Endothelial cell of umbilical vein (primary cell): ENCODE data around the gene PRAC2. TPM values are rescaled to one million over a fixed set of nuclear protein-coding genes. Genes with fewer than 3 reads are reported as not detected.

Source experiments
- BruUV-seq: library from RNA; stranded (reverse); fragments of 400-500 nt; replicated peaks from 2 replicates; lab custom pipeline; 2021; lab: Mats Ljungman, UMichigan
- CTCF ChIA-PET: fragments of 300-600, 350-600 bp; sonication (Branson Sonifier 250); formaldehyde crosslinking; loops from one replicate; lab custom pipeline; 2021; ENCODE audit warnings: antibody characterized with exemption, inconsistent platforms; lab: Charles Lee
- POLR2A ChIA-PET: fragments of 300-600, 350-600 bp; sonication (Branson Sonifier 250); formaldehyde crosslinking; loops from one replicate; lab custom pipeline; 2021; ENCODE audit warnings: antibody characterized with exemption, inconsistent platforms; lab: Charles Lee
- DNase-seq: peaks from one replicate; pipeline ENCODE4 v3.0.0-alpha.2; 2011; ENCODE audit warnings: low read depth, low spot score
- FAIRE-seq: peaks from 2 replicates; lab custom pipeline; 2011; peaks lifted over from hg19 to GRCh38; lab: Jason Lieb, UNC
- H2AFZ ChIP-seq: 2 replicates; pipeline ENCODE4 v1.6.0; 2012; ENCODE audit warnings: low read depth, low read length, control low read depth, inconsistent platforms
- H3K27ac ChIP-seq: 2 replicates; pipeline ENCODE4 v1.5.1; 2011; ENCODE audit warnings: low read depth, mild to moderate bottlenecking, control low read depth, low read length, moderate library complexity; ENCODE audit not compliant: insufficient read depth
- H3K27me3 ChIP-seq, 2 experiments: 2 replicates each; pipeline versions ENCODE4 v1.6.0 to v1.6.1; 2011; ENCODE audit warnings: low read length in 2 of 2, mixed read lengths in 1 of 2; ENCODE audit not compliant: control insufficient read depth in 2 of 2, insufficient read depth in 2 of 2
- H3K36me3 ChIP-seq, 2 experiments: 2 replicates in 1 of 2; 3 replicates in 1 of 2; pipeline ENCODE4 v1.5.1; 2011; ENCODE audit warnings: low read length in 2 of 2, mild to moderate bottlenecking in 1 of 2, moderate library complexity in 1 of 2; ENCODE audit not compliant: control insufficient read depth in 2 of 2, insufficient read depth in 2 of 2; ENCODE audit errors: extremely low read depth in 1 of 2
- H3K4me1 ChIP-seq: 3 replicates; pipeline ENCODE4 v1.5.1; 2011; ENCODE audit warnings: mild to moderate bottlenecking, low read length; ENCODE audit not compliant: control insufficient read depth, insufficient read depth; ENCODE audit errors: extremely low read depth
- H3K4me2 ChIP-seq: 2 replicates; pipeline ENCODE4 v1.6.1; 2011; ENCODE audit warnings: low read length, control low read depth, mixed read lengths; ENCODE audit not compliant: insufficient read depth
- H3K4me3 ChIP-seq, 3 experiments: fragments of 200-600 bp in 1 of 3; sonication (generic), shearing (Covaris generic) in 1 of 3; replicated peaks in 1 of 3; 2 replicates each; pipeline ENCODE4 v1.5.1; 2011 to 2016; ENCODE audit warnings: control low read depth in 3 of 3, low read length in 3 of 3, mild to moderate bottlenecking in 2 of 3, inconsistent platforms in 1 of 3, low read depth in 1 of 3, moderate library complexity in 1 of 3; ENCODE audit not compliant: insufficient read depth in 1 of 3
- H3K79me2 ChIP-seq: 2 replicates; pipeline ENCODE4 v1.6.0; 2012; ENCODE audit warnings: low read length, inconsistent platforms; ENCODE audit not compliant: control insufficient read depth, insufficient read depth
- H3K9ac ChIP-seq: replicated peaks from 2 replicates; pipeline ENCODE3; 2011; ENCODE audit warnings: low read length, control low read depth; ENCODE audit not compliant: insufficient read depth; ENCODE audit errors: extremely low read depth
- H3K9me1 ChIP-seq: replicated peaks from 3 replicates; pipeline ENCODE4 v1.6.0; 2011; ENCODE audit warnings: mild to moderate bottlenecking, low read length; ENCODE audit not compliant: control insufficient read depth, insufficient read depth; ENCODE audit errors: extremely low read depth
- H3K9me3 ChIP-seq: replicated peaks from 2 replicates; pipeline ENCODE4 v1.5.1; 2012; ENCODE audit warnings: low read length, inconsistent platforms; ENCODE audit not compliant: control insufficient read depth, insufficient read depth
- H4K20me1 ChIP-seq: replicated peaks from 2 replicates; pipeline ENCODE3; 2011; ENCODE audit warnings: mild to moderate bottlenecking, low read length; ENCODE audit not compliant: control insufficient read depth, insufficient read depth; ENCODE audit errors: extremely low read depth
- EZH2 ChIP-seq: IDR thresholded peaks from 2 replicates; pipeline ENCODE4 v1.6.1; 2012; ENCODE audit warnings: borderline replicate concordance, low read depth, mild to moderate bottlenecking, moderate library complexity, low read length, inconsistent platforms; ENCODE audit not compliant: severe bottlenecking
- FOS ChIP-seq: IDR thresholded peaks from 2 replicates; pipeline ENCODE4 v1.6.1; 2011; ENCODE audit warnings: mild to moderate bottlenecking, low read length, moderate library complexity, borderline replicate concordance; ENCODE audit not compliant: insufficient read depth
- GATA2 ChIP-seq: IDR thresholded peaks from 2 replicates; pipeline ENCODE4 v1.7.0; 2011; ENCODE audit warnings: low read depth, mild to moderate bottlenecking, moderate library complexity, mixed read lengths, low read length; ENCODE audit not compliant: insufficient read length, insufficient read depth
- JUN ChIP-seq: IDR thresholded peaks from 2 replicates; pipeline ENCODE4 v1.6.1; 2011; ENCODE audit warnings: borderline replicate concordance, low read depth; ENCODE audit not compliant: insufficient read length, insufficient read depth
- MAX ChIP-seq: IDR thresholded peaks from 2 replicates; pipeline ENCODE4 v1.6.1; 2011; ENCODE audit not compliant: insufficient read depth, insufficient read length
- MYC ChIP-seq: IDR thresholded peaks from one replicate; pipeline ENCODE4 v1.6.1; 2011; ENCODE audit warnings: mild to moderate bottlenecking, low read depth, low read length
- POLR2A ChIP-seq: IDR thresholded peaks from 2 replicates; pipeline ENCODE4 v1.6.1; 2012; ENCODE audit warnings: low read depth, mild to moderate bottlenecking, control low read depth, low read length
- POLR2AphosphoS5 ChIP-seq: IDR thresholded peaks from 2 replicates; pipeline ENCODE4 v1.6.1; 2012; ENCODE audit warnings: low read depth, mild to moderate bottlenecking, control low read depth, low read length, moderate library complexity; ENCODE audit not compliant: insufficient read depth
- dilution Hi-C: fragments of 300-500 bp; cut with MboI; formaldehyde crosslinking; loops from one replicate; pipeline ENCODE4 v1.15.0; 2019; ENCODE audit warnings: low sequenced_read_pairs; ENCODE audit not compliant: extremely low pct_ligation_motif_present
- intact Hi-C: fragments of 100-400 bp; cut with micrococcal nuclease; formaldehyde crosslinking; loops from one replicate; pipeline ENCODE4 v1.10.0; 2022
- polyA plus RNA-seq, 4 experiments: library from polyadenylated mRNA; depleted of rRNA in 3 of 4; stranded (reverse) in 3 of 4; unstranded in 1 of 4; fragments of >200 nt; gene quantifications; 2 replicates each; pipeline versions ENCODE4 v1.2.1 to v1.2.3, GENCODE V29; 2011 to 2012; ENCODE audit warnings: missing spikeins in 1 of 4
- total RNA-seq: library from RNA; stranded (reverse); gene quantifications from 2 replicates; pipeline ENCODE4 v1.2.3, GENCODE V29; 2021
- TF ChIP-seq, protein P1 (sequence below), 2 donors: IDR thresholded peaks; 1 replicate in 1 of 2; 2 replicates in 1 of 2; pipeline ENCODE4 v1.5.1; 2011; ENCODE audit warnings: low read length in 2 of 2, mild to moderate bottlenecking in 2 of 2, moderate library complexity in 2 of 2, control low read depth in 1 of 2, inconsistent platforms in 1 of 2, low read depth in 1 of 2; ENCODE audit not compliant: insufficient read depth in 1 of 2; ENCODE audit errors: extremely low read depth in 1 of 2

Gene PRAC2
- total and polyA plus RNA-seq, 2 donors (not counting 3 experiments of a cell fraction or from before 2014, with no cell fraction given) = not detected

DNA sequence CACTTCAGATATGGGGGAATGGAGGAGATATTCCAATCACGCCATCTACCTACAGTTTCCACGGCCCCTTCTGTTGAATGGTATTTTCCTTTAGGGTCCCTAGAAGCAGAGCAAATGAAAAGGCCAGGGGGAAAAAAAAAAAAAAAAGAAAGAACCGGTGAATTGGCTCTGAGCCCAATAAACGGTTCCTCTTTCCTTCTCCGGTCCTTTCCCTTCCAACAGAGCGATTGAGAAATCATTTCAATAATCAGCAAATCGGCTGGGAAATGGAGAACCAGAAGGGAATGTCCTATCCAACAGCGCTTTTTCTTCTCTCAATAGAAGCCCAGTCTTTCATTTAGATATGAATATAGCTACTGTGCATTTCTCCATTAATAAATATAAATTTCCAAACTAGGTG is 32.4 kb downstream of the PRAC2 start:
- no peaks in the 10 kb centered on the region for H3K9me3 ChIP-seq
- peaks cover 19% of the 10 kb centered on the region for H3K4me1 ChIP-seq
- H2AFZ ChIP-seq = no peak overlapping the region
- no peaks in the 10 kb centered on the region for H3K9me1 ChIP-seq
- no peak for DNase-seq
- TF ChIP-seq, protein P1, sequence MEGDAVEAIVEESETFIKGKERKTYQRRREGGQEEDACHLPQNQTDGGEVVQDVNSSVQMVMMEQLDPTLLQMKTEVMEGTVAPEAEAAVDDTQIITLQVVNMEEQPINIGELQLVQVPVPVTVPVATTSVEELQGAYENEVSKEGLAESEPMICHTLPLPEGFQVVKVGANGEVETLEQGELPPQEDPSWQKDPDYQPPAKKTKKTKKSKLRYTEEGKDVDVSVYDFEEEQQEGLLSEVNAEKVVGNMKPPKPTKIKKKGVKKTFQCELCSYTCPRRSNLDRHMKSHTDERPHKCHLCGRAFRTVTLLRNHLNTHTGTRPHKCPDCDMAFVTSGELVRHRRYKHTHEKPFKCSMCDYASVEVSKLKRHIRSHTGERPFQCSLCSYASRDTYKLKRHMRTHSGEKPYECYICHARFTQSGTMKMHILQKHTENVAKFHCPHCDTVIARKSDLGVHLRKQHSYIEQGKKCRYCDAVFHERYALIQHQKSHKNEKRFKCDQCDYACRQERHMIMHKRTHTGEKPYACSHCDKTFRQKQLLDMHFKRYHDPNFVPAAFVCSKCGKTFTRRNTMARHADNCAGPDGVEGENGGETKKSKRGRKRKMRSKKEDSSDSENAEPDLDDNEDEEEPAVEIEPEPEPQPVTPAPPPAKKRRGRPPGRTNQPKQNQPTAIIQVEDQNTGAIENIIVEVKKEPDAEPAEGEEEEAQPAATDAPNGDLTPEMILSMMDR (IDR thresholded peaks at IDR 0.05; ENCODE audit: extremely low read depth in 1 of 2, insufficient read depth in 1 of 2, low read depth in 1 of 2, low read length in 2 of 2) = no peak
- TF ChIP-seq FOS (no peak), MYC (no peak), EZH2 (no peak), MAX (no peak), JUN (no peak), POLR2AphosphoS5 (no peak), GATA2 (no peak), POLR2A (no peak)
- BruUV-seq = no TSS peak
- FAIRE-seq = no peak
- dilution Hi-C loops (loop anchor here (25.0 kb wide), 1 partner anchor 93 kb away; no protein-coding TSS in a partner anchor), intact Hi-C loops (no loop called here)
- H3K9ac ChIP-seq = no peak overlapping the region
- no peaks in the 10 kb centered on the region for H3K36me3 ChIP-seq
- no peak overlapping the region for H3K27ac ChIP-seq
- CTCF ChIA-PET = interaction anchor here (0.6 to 2.0 kb wide), 3 partner anchors 9 to 123 kb away, joined by 3 to 5 read pairs (median 3); no protein-coding TSS in a partner anchor
- no peaks in the 10 kb centered on the region for H3K79me2 ChIP-seq
- no peak overlapping the region for H3K4me3 ChIP-seq
- H3K27me3 ChIP-seq = peaks cover 53 to 54% of the 10 kb centered on the region in 2 experiments
- H3K4me2 ChIP-seq = no peak overlapping the region
- H4K20me1 ChIP-seq = no peaks in the 10 kb centered on the region
- POLR2A ChIA-PET = interaction anchor here (0.6 kb wide), 1 partner anchor 111 kb away, joined by 9 read pairs; no protein-coding TSS in a partner anchor
